Astrocyte (in vitro differentiated cells and primary cell): ENCODE results near the gene RASGRF1. TPM values are rescaled to one million over a fixed set of nuclear protein-coding genes. Genes with fewer than 3 reads are reported as not detected.

Experiments
- DNase-seq: peaks from one replicate; pipeline ENCODE4 v3.0.0-alpha.2; 2010; ENCODE audit warnings: low read depth
- FAIRE-seq: peaks from 2 replicates; lab custom pipeline; 2011; peaks lifted over from hg19 to GRCh38; lab: Jason Lieb, UNC
- H2AFZ ChIP-seq: 2 replicates; pipeline ENCODE4 v1.6.0; 2012; ENCODE audit warnings: low read depth, low read length, inconsistent platforms
- H3K27ac ChIP-seq: 2 replicates; pipeline ENCODE4 v1.5.1; 2011; ENCODE audit warnings: low read depth, low read length, inconsistent platforms
- H3K27me3 ChIP-seq: 2 replicates; pipeline ENCODE4 v1.6.0; 2011; ENCODE audit warnings: low read length, inconsistent platforms; ENCODE audit not compliant: insufficient read depth
- H3K36me3 ChIP-seq: 2 replicates; pipeline ENCODE4 v1.5.1; 2011; ENCODE audit warnings: low read length, inconsistent platforms; ENCODE audit not compliant: insufficient read depth
- H3K4me1 ChIP-seq: 2 replicates; pipeline ENCODE4 v1.5.1; 2011; ENCODE audit warnings: low read length, inconsistent platforms; ENCODE audit not compliant: insufficient read depth
- H3K4me2 ChIP-seq: 2 replicates; pipeline ENCODE4 v1.6.0; 2012; ENCODE audit warnings: low read length, inconsistent platforms
- H3K4me3 ChIP-seq: 2 replicates; pipeline ENCODE4 v1.5.1; 2011; ENCODE audit warnings: low read depth, mild to moderate bottlenecking, low read length, inconsistent platforms; ENCODE audit not compliant: insufficient read depth
- H3K79me2 ChIP-seq: 2 replicates; pipeline ENCODE4 v1.6.0; 2012; ENCODE audit warnings: mild to moderate bottlenecking, low read length, inconsistent platforms; ENCODE audit not compliant: insufficient read depth
- H3K9ac ChIP-seq: 2 replicates; pipeline ENCODE4 v1.6.0; 2012; ENCODE audit warnings: mild to moderate bottlenecking, low read length, inconsistent platforms
- H3K9me3 ChIP-seq: 2 replicates; pipeline ENCODE4 v1.5.1; 2012; ENCODE audit warnings: low read depth, mild to moderate bottlenecking, low read length, inconsistent platforms; ENCODE audit not compliant: insufficient read depth
- H4K20me1 ChIP-seq: 2 replicates; pipeline ENCODE4 v1.6.0; 2012; ENCODE audit warnings: low read length, inconsistent platforms; ENCODE audit not compliant: insufficient read depth
- H3K27ac Mint-ChIP-seq: one replicate; pipeline ENCODE4 v1.8.0; 2021; ENCODE audit warnings: mild to moderate bottlenecking, mixed read lengths; ENCODE audit not compliant: unreplicated experiment
- H3K27me3 Mint-ChIP-seq: one replicate; pipeline ENCODE4 v1.8.0; 2021; ENCODE audit warnings: low read depth, mixed read lengths; ENCODE audit not compliant: unreplicated experiment
- H3K36me3 Mint-ChIP-seq: one replicate; pipeline ENCODE4 v1.8.0; 2021; ENCODE audit warnings: low read depth, mixed read lengths; ENCODE audit not compliant: unreplicated experiment
- H3K4me1 Mint-ChIP-seq: one replicate; pipeline ENCODE4 v1.8.0; 2021; ENCODE audit warnings: low read depth, mixed read lengths; ENCODE audit not compliant: unreplicated experiment
- H3K4me3 Mint-ChIP-seq: one replicate; pipeline ENCODE4 v1.8.0; 2021; ENCODE audit warnings: mild to moderate bottlenecking, moderate library complexity, mixed read lengths; ENCODE audit not compliant: unreplicated experiment
- H3K9me3 Mint-ChIP-seq: one replicate; pipeline ENCODE4 v1.8.0; 2021; ENCODE audit warnings: mild to moderate bottlenecking, mixed read lengths; ENCODE audit not compliant: unreplicated experiment
- EZH2 ChIP-seq: IDR thresholded peaks from 2 replicates; pipeline ENCODE4 v1.6.1; 2012; ENCODE audit warnings: mild to moderate bottlenecking, low read length, inconsistent platforms; ENCODE audit not compliant: insufficient read depth
- total RNA-seq: library from RNA; stranded (reverse); gene quantifications from 2 replicates; pipeline ENCODE4 v1.2.1, GENCODE V29; 2021
- TF ChIP-seq, protein P1 (sequence below): IDR thresholded peaks from 2 replicates; pipeline ENCODE4 v1.5.1; 2011; ENCODE audit warnings: low read depth, mild to moderate bottlenecking, inconsistent platforms, low read length, moderate library complexity; ENCODE audit not compliant: insufficient read depth

The RASGRF1 gene
- total RNA-seq, 1 donor from 2014 or later: 1.2 TPM

DNA sequence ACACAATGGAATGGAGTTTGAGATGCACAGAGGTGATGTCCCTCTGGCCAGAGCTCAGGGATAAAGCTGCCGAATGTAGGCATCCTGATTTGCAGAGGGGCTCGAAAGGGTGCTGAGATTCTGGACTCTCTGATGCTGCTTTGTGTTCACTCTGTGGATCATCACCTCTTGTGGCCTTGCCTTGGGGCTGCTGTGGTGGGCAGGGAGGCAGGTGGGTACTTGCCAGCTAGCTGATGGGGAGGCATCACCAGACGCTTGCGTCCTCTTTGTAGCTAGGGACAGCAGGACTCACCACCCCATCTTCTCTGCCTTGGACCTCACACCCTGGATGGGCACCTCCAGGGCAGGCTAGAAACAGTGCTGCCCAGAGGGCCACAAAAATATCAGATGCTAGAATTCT lies 14.6 kb upstream of the RASGRF1 start:
- no peaks in the 10 kb centered on the region for H3K9me3 Mint-ChIP-seq
- Histone ChIP-seq H3K36me3 (no peaks in the 10 kb centered on the region), H3K9me3 (no peaks in the 10 kb centered on the region), H2AFZ (no peak overlapping the region), H4K20me1 (no peaks in the 10 kb centered on the region), H3K4me1 (no peaks in the 10 kb centered on the region), H3K27me3 (peaks cover 2% of the 10 kb centered on the region), H3K79me2 (no peaks in the 10 kb centered on the region), H3K4me2 (no peak overlapping the region), H3K4me3 (no peak overlapping the region), H3K27ac (no peak overlapping the region), H3K9ac (no peak overlapping the region)
- no peaks in the 10 kb centered on the region for H3K36me3 Mint-ChIP-seq
- TF ChIP-seq, protein P1, sequence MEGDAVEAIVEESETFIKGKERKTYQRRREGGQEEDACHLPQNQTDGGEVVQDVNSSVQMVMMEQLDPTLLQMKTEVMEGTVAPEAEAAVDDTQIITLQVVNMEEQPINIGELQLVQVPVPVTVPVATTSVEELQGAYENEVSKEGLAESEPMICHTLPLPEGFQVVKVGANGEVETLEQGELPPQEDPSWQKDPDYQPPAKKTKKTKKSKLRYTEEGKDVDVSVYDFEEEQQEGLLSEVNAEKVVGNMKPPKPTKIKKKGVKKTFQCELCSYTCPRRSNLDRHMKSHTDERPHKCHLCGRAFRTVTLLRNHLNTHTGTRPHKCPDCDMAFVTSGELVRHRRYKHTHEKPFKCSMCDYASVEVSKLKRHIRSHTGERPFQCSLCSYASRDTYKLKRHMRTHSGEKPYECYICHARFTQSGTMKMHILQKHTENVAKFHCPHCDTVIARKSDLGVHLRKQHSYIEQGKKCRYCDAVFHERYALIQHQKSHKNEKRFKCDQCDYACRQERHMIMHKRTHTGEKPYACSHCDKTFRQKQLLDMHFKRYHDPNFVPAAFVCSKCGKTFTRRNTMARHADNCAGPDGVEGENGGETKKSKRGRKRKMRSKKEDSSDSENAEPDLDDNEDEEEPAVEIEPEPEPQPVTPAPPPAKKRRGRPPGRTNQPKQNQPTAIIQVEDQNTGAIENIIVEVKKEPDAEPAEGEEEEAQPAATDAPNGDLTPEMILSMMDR: no peak
- no peak for TF ChIP-seq EZH2
- H3K27me3 Mint-ChIP-seq: peaks cover 50% of the 10 kb centered on the region
- H3K27ac Mint-ChIP-seq: no peak overlapping the region
- H3K4me1 Mint-ChIP-seq: peaks cover 7% of the 10 kb centered on the region
- H3K4me3 Mint-ChIP-seq: no peak overlapping the region
- FAIRE-seq: no peak
- no peak for DNase-seq

DNA sequence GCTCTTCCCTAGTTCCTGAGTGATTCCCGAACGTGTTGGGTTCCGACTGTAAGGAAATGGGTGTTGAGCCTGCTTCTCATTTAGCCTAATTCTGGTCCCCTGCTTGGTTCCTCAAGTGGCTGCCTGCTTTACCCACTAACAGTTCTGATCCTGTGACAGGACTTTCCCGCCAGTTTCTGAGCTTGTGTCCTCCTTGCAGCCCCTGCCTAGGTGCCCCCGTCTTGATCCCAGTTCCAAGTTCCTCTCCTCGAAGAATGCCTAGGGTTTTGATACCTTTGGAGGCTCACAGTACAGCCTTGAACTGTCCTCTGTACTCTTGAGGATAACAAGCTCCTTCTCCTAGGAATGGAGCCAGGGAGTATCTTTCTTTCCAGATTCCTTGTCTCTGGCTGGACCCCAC lies 12.0 kb upstream of the RASGRF1 start:
- Mint-ChIP-seq H3K27me3 (peaks cover 57% of the 10 kb centered on the region), H3K27ac (no peak overlapping the region), H3K4me1 (peaks cover 7% of the 10 kb centered on the region), H3K36me3 (no peaks in the 10 kb centered on the region), H3K9me3 (no peaks in the 10 kb centered on the region), H3K4me3 (no peak overlapping the region)
- H3K9me3 ChIP-seq: no peaks in the 10 kb centered on the region
- no peaks in the 10 kb centered on the region for H4K20me1 ChIP-seq
- H3K27ac ChIP-seq: no peak overlapping the region
- no peak overlapping the region for H3K4me3 ChIP-seq
- no peak overlapping the region for H2AFZ ChIP-seq
- DNase-seq (no peak), FAIRE-seq (no peak)
- H3K36me3 ChIP-seq: no peaks in the 10 kb centered on the region
- TF ChIP-seq, protein P1: no peak
- TF ChIP-seq EZH2: no peak
- H3K79me2 ChIP-seq: no peaks in the 10 kb centered on the region
- H3K9ac ChIP-seq: no peak overlapping the region
- H3K4me2 ChIP-seq: no peak overlapping the region
- H3K4me1 ChIP-seq: no peaks in the 10 kb centered on the region
- H3K27me3 ChIP-seq: peaks cover 2% of the 10 kb centered on the region

DNA sequence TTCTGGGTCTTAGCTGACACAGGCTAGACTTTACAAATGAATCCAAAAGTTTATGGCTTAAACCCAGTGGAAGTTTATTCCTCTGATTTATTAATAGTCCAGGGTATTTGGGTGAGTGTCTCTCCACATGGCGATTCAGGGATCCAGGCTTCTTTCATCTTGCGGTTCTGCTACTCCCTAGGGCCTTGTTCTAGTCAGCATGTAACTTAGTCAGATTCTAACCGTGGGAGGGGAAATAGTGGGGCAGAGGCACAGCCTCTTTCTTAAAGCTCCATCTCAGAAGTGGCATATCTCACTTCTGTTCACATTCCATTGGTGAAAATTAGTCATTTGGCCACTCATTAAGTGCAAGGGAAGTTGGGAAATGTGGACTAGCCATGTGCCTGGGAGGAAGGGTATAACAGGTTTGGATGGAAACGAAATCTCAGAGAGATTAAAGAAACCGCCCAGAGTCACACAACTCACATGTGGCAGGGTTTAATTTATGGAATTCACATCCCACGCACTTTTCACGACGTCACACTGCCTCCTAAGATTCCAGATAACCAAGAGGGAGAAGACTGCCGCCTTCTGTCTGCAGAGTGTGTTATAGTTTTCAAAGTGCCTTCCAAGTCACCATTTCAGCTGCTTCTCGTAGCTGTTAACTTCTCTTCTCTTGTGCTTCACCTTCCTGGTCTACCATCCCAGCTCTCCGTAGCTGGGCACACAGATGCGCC lies 11.4 kb upstream of the RASGRF1 start:
- Histone ChIP-seq H3K4me3 (no peak overlapping the region), H4K20me1 (no peaks in the 10 kb centered on the region), H3K27me3 (peaks cover 2% of the 10 kb centered on the region), H3K36me3 (no peaks in the 10 kb centered on the region), H3K4me2 (no peak overlapping the region), H3K79me2 (no peaks in the 10 kb centered on the region), H3K4me1 (no peaks in the 10 kb centered on the region), H3K9me3 (no peaks in the 10 kb centered on the region), H3K9ac (no peak overlapping the region), H2AFZ (no peak overlapping the region), H3K27ac (no peak overlapping the region)
- Mint-ChIP-seq H3K27me3 (peaks cover 58% of the 10 kb centered on the region), H3K27ac (no peak overlapping the region), H3K4me1 (peaks cover 6% of the 10 kb centered on the region), H3K4me3 (no peak overlapping the region), H3K9me3 (no peaks in the 10 kb centered on the region), H3K36me3 (no peaks in the 10 kb centered on the region)
- no peak for DNase-seq
- FAIRE-seq: no peak
- TF ChIP-seq, protein P1: no peak
- TF ChIP-seq EZH2: no peak
